Uterus (tissue), 4 donors: ENCODE measurements around the gene GFER. TPM values are rescaled to one million over a fixed set of nuclear protein-coding genes. Genes with fewer than 3 reads are reported as not detected.
"Not testable (repeated sequence)": the region's sequence is repeated elsewhere in the genome, so short reads cannot be mapped to it uniquely, and the experiment has no call there.

Experiments
- DNase-seq, 2 donors: peaks; one replicate each; pipeline ENCODE4 v3.0.0-alpha.2; 2019 to 2020
- H3K27ac ChIP-seq, 2 donors: fragments of 200-600 bp; sonication (generic); 1 replicate in 1 of 2; 2 replicates in 1 of 2; pipeline ENCODE4 v1.5.1; 2016 to 2018
- H3K27me3 ChIP-seq, 2 donors: fragments of 200-600 bp; sonication (generic); one replicate each; pipeline ENCODE4 v1.5.1; 2018 to 2019; ENCODE audit warnings: control low read depth in 1 of 2
- H3K36me3 ChIP-seq, 2 donors: fragments of 200-600 bp; sonication (generic); one replicate each; pipeline ENCODE4 v1.5.1; 2019; ENCODE audit warnings: control low read depth in 1 of 2
- H3K4me1 ChIP-seq, 2 donors: fragments of 200-600 bp; sonication (generic); one replicate each; pipeline ENCODE4 v1.5.1; 2018 to 2019; ENCODE audit warnings: control low read depth in 1 of 2
- H3K4me3 ChIP-seq, 2 donors: fragments of 200-600 bp; sonication (generic); 1 replicate in 1 of 2; 2 replicates in 1 of 2; pipeline ENCODE4 v1.5.1; 2018 to 2019; ENCODE audit warnings: mild to moderate bottlenecking in 1 of 2
- H3K9me3 ChIP-seq, 2 donors: fragments of 200-600 bp; sonication (generic); one replicate each; pipeline ENCODE4 v1.5.1; 2019; ENCODE audit warnings: control low read depth in 1 of 2
- CTCF ChIP-seq, 4 experiments: fragments of 200-600 bp in 2 of 4; fragments of 450-650 bp in 2 of 4; sonication (generic) in 2 of 4; IDR thresholded peaks; one replicate each; pipeline ENCODE4 v1.5.1; 2016 to 2019; ENCODE audit warnings: antibody characterized with exemption in 4 of 4, mild to moderate bottlenecking in 2 of 4, moderate library complexity in 1 of 4
- POLR2A ChIP-seq, 2 donors: fragments of 450-650 bp; IDR thresholded peaks; one replicate each; pipeline ENCODE4 v1.6.1; 2016; ENCODE audit warnings: antibody characterized with exemption in 2 of 2, mild to moderate bottlenecking in 1 of 2, moderate library complexity in 1 of 2
- intact Hi-C: fragments of 100-400 bp; cut with DNase I; formaldehyde crosslinking; loops from one replicate; pipeline ENCODE4 v1.15.1; 2023; ENCODE audit warnings: low total_unique reads
- total RNA-seq, 4 donors: library from RNA; depleted of rRNA in 3 of 4; stranded (reverse); fragments of >200 nt in 3 of 4; gene quantifications; one replicate each; pipeline versions ENCODE4 v1.1.0 to v1.2.4, GENCODE V29; 2014 to 2023
- donor health status: DM: yes; HTN: yes; CAD: no.

GFER gene
- total RNA-seq, 4 donors from 2014 or later, result 2.6 to 20.8 (median 6.6) TPM

GRCh38 chr16:1958715-1959268 is 25.2 kb upstream of the GFER start:
- intact Hi-C loops, result no loop called here
- H3K36me3 ChIP-seq, result no peaks in the 10 kb centered on the region
- no peak for TF ChIP-seq POLR2A (IDR thresholded peaks at IDR 0.05)
- no peak for TF ChIP-seq CTCF (IDR thresholded peaks at IDR 0.05)
- no peaks in the 10 kb centered on the region for H3K27me3 ChIP-seq
- H3K9me3 ChIP-seq, result no peaks in the 10 kb centered on the region
- peak; percentile 39 to 46 for DNase-seq
- peak overlapping the region; percentile 67 to 81 for H3K27ac ChIP-seq
- no peaks in the 10 kb centered on the region for H3K4me1 ChIP-seq
- H3K4me3 ChIP-seq, result peak overlapping the region in 1 of 2 donors; percentile 63

DNA sequence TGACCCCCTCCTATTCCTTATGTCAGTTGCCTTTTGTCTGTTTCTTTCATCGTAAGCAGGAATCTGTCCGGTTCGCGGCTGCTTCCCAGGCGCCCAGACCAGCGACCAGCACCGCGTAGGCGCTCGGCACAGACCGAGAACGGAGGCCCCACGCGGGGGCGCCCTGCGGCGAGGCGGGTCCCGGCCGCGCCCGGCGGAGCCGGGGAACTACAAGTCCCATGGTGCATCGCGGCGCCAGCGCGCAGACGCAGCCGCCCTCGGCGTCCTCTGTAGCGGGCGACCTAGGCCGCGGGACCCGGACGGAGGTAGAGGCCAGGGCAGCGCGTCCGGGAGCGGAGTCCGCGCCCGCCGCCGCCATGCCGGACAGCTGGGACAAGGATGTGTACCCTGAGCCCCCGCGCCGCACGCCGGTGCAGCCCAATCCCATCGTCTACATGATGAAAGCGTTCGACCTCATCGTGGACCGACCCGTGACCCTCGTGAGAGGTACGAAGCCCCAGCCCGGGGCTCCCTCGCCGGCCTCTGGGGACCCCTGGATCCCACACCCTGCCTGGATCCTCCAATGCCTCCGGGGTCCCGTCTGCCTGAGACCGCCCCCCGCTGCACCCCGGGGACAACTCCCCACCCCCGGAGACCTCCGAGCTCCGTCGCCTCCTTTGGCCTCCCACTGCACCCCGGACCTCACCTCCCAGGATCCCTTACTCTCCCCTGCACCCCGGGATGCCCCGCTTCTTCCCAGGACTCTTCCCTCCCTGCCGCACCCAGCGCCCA is 24.5 kb upstream of the GFER start, which contains the start of gene NDUFB10:
TSS of gene NDUFB10 (plus strand) at position 270 of the 771 bp plus-strand sequence. CDS start at position 357, 87 bp downstream.
- no peaks in the 10 kb centered on the region for H3K9me3 ChIP-seq
- TF ChIP-seq CTCF (IDR thresholded peaks at IDR 0.05) (peak; percentile 69 to 89 (median 76)), POLR2A (IDR thresholded peaks at IDR 0.05) (peak; percentile 90)
- H3K4me1 ChIP-seq, result no peaks in the 10 kb centered on the region
- peak; percentile 87 to 94 for DNase-seq
- intact Hi-C loops, result no loop called here
- H3K27ac ChIP-seq, result peak within 1 kb of the TSS; percentile 67 to 81
- no peaks in the 10 kb centered on the region for H3K36me3 ChIP-seq
- H3K27me3 ChIP-seq, result no peaks in the 10 kb centered on the region
- peak within 1 kb of the TSS; percentile 57 to 63 for H3K4me3 ChIP-seq

DNA sequence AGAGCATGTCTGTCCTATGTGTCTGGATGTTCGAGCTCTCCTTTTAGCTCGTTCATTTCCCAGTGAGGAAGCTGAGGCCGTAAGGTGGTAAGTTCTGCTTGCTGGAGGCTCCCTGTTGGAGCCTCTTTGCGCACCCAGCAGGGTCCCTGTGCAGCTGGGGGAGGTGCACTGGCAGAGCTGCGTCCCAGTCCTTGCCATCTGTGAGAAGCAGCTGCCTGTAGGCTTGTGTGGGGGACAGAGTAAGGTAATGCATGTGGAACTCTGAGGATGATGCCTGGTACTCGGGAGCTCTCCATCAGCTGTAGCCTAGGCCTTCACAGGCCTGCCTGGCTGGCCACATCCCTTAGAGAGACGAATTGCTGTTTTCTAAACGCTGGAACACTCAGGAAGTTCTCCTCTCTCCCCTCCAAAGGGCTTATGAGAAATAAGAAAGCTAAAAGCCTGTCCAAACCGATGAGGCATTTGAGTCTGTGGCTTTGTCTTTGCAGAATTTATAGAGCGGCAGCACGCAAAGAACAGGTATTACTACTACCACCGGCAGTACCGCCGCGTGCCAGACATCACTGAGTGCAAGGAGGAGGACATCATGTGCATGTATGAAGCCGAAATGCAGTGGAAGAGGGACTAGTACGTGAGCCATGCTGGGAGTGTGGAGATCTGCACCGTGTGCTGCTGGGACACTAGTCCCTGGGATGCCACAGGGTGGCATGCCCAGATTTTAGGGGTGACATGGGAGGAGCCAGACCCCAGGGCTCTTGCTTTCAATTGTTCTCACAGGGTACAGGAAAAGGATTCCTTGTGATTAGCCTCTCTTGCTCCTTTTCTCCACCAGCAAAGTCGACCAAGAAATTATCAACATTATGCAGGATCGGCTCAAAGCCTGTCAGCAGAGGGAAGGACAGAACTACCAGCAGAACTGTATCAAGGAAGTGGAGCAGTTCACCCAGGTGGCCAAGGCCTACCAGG is 23.0 kb upstream of the GFER start:
- intact Hi-C loops, result no loop called here
- Histone ChIP-seq H3K4me1 (peaks cover 0 to 4% of the 10 kb centered on the region in 2 donors), H3K4me3 (no peak overlapping the region), H3K27ac (no peak overlapping the region), H3K27me3 (no peaks in the 10 kb centered on the region), H3K36me3 (no peaks in the 10 kb centered on the region), H3K9me3 (no peaks in the 10 kb centered on the region)
- TF ChIP-seq CTCF (IDR thresholded peaks at IDR 0.05), result no peak
- TF ChIP-seq POLR2A (IDR thresholded peaks at IDR 0.05), result no peak
- DNase-seq, result no peak

DNA sequence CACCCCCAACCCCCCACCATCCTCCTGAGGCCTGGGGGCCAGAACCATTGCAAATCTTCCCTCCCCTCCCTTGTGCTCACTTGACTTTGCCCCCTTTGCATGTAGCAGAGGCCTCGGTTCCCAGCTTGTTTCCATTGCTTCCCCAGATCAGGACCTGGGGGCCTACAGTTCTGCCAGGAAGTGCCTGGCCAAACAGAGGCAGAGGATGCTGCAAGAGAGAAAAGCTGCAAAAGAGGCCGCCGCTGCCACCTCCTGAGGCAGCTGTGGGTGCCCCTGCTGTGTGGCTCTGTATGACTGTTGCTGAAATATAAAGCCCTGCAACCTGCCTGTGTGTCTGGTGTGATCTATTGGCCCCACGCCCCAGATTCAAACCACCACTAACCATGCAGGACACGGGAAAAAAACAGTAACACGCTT is 22.3 kb upstream of the GFER start:
- H3K4me3 ChIP-seq, result no peak overlapping the region
- no peaks in the 10 kb centered on the region for H3K9me3 ChIP-seq
- H3K4me1 ChIP-seq, result peaks cover 0 to 4% of the 10 kb centered on the region in 2 donors
- no peaks in the 10 kb centered on the region for H3K36me3 ChIP-seq
- no peak for DNase-seq
- H3K27ac ChIP-seq, result no peak overlapping the region
- intact Hi-C loops, result no loop called here
- TF ChIP-seq CTCF (IDR thresholded peaks at IDR 0.05) (no peak), POLR2A (IDR thresholded peaks at IDR 0.05) (no peak)
- H3K27me3 ChIP-seq, result no peaks in the 10 kb centered on the region

GRCh38 chr16:1962161-1963153 is 21.5 kb upstream of the GFER start:
- DNase-seq, H3K27ac ChIP-seq, H3K4me1 ChIP-seq, H3K4me3 ChIP-seq, H3K27me3 ChIP-seq, intact Hi-C loops, H3K36me3 ChIP-seq, H3K9me3 ChIP-seq: not testable (repeated sequence)
